Myocyte (in vitro differentiated cells): Measurements from ENCODE around the gene FAM161B. TPM values are rescaled to one million over a fixed set of nuclear protein-coding genes. Genes with fewer than 3 reads are reported as not detected.

Source experiments
- DNase-seq: peaks from one replicate; pipeline ENCODE4 v3.0.0-alpha.2; 2012; ENCODE audit warnings: low read depth
- total RNA-seq: library from RNA; depleted of rRNA; stranded (reverse); fragments of >200 nt; gene quantifications from 2 replicates; pipeline ENCODE4 v1.2.3, GENCODE V29; 2014

Gene FAM161B
- total RNA-seq, 1 donor from 2014 or later, result 5.5 TPM

GRCh38 chr14:73884438-73885190 is 65.3 kb downstream of the FAM161B start:
- no peak for DNase-seq

Other genes with a start within 250 kb of the FAM161B start
- gene PNMA1, start 235.7 kb downstream of the FAM161B start, total RNA-seq, result 26.4 and 29.0 TPM in 2 replicates
- gene PTGR2, start 98.3 kb downstream of the FAM161B start, total RNA-seq, result 22.9 and 23.5 TPM in 2 replicates
- gene ZNF410, start 63.2 kb downstream of the FAM161B start, total RNA-seq, result 35.6 and 52.7 TPM in 2 replicates
- gene COQ6, start 208 bp upstream of the FAM161B start, total RNA-seq, result 42.9 and 50.3 TPM in 2 replicates
- gene ENTPD5, start 69.2 kb upstream of the FAM161B start, total RNA-seq, result 7.4 and 8.4 TPM in 2 replicates
- 6.4 and 7.8 TPM in 2 replicates for gene BBOF1, start 69.3 kb upstream of the FAM161B start, total RNA-seq
- 14.9 and 16.8 TPM in 2 replicates for gene ALDH6A1, start 134.4 kb upstream of the FAM161B start, total RNA-seq
- gene LIN52, start 134.9 kb upstream of the FAM161B start, total RNA-seq, result 6.5 and 7.5 TPM in 2 replicates